GM21786 (cell line): ENCODE results near the gene SLIT2.

ENCODE experiments used
- ATAC-seq: cut with Tn5 transposase; IDR thresholded peaks from one replicate; pipeline ENCODE4 v1.9.1; 2021; ENCODE audit not compliant: unreplicated experiment

SLIT2 gene

DNA sequence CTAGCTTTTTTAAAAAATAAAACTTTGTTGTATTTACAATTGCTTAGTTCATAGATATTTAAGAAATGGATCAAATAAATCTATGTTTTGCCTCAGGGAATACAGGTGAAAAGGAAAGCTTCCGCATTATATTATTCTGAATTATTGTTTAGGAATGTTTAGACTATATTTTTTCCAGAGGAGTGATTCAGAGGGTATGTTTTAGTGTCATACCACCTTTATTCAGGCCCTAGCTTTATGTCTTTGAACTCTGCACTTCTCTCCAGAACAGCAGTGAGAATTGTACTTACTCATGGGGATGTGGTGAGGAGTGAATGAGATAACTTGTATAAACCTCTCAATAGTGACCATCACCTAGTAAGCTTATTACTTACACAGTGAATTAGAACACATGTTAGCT lies 14.0 kb downstream of the SLIT2 start:
- ATAC-seq: no peak

GRCh38 chr4:20266215-20267082 lies 14.7 kb downstream of the SLIT2 start:
- ATAC-seq: no peak

GRCh38 chr4:20268028-20268427 lies 16.3 kb downstream of the SLIT2 start:
- no peak for ATAC-seq

GRCh38 chr4:20269320-20269719 lies 17.6 kb downstream of the SLIT2 start:
- ATAC-seq: no peak

DNA sequence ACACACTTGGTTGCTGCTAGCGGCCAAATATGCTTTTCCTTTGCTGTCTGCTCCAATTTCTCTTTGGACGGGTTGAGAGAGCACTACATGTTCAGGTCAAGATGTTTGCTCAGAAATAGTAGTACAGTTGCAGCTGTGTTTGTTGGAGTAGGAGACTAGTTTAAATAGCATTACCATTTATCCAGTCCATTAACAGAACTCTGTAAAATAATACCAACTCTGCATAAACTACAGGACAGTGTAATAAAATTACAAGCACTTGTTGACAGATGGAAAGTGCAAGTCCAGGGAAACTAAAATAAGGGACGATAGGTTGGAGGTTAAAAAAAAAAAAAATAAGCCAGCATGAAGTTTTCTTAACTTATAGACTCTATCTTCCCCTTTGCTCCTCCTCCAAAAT lies 20.2 kb downstream of the SLIT2 start:
- no peak for ATAC-seq

GRCh38 chr4:20272411-20272872 lies 20.7 kb downstream of the SLIT2 start:
- ATAC-seq: no peak

GRCh38 chr4:20273793-20274192 lies 22.1 kb downstream of the SLIT2 start:
- no peak for ATAC-seq

DNA sequence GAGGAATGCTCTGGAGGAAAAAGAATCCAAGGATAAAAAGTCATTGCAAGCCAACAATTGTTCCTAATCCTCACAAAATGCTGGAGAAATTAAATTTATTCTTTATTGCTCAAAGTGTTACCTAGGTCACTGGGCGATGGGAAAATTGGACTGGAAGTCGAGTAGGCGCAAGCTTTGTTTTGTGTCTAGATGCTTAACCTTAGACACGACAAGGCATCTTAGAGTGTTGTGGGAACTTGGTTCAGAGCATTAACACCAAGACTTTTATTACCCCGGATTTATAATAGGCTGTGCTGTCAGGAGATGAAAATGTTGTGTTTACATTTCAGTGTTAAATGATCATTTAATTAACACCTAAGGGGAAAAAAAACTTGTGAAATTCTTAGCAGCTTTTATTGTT lies 25.1 kb downstream of the SLIT2 start:
- no peak for ATAC-seq

DNA sequence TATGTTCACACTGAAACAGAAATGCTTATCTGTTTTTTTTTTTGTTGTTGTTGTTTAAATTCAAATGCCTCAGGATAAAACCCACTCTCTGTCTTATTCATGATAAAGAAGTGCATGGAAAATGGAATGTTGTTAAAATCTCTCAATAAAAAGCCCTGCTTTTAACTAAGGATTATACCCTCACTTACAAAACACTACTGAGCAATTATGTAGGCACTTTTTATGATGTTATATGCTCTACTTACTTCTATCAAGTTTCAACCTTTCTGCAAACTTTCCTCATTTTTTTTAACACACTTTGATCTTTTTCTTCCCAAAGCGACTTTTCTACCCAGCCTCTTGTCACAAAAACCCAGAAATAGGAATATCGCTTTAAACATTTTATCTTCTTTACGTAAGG lies 26.5 kb downstream of the SLIT2 start:
- ATAC-seq: no peak

GRCh38 chr4:20279381-20279780 lies 27.7 kb downstream of the SLIT2 start:
- ATAC-seq: no peak

DNA sequence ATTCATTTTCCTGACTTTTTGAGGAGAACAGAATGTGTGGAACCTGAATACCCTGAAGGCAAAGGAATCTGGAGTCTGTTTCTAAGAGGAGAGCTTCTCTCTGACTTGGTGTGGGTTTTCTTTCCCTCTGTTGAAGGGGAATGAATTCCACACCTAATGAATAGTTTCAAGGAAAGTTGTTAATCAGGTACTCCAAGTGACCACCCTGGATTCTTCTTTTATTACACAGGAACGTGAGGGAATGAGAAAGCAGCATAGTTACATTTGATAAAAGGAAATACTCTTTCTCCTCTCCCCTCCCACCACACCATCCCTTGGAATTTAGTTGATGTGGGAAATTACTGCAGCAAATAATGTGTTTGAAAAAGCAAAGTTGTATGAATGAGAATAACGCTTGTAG lies 29.7 kb downstream of the SLIT2 start:
- ATAC-seq: no peak

DNA sequence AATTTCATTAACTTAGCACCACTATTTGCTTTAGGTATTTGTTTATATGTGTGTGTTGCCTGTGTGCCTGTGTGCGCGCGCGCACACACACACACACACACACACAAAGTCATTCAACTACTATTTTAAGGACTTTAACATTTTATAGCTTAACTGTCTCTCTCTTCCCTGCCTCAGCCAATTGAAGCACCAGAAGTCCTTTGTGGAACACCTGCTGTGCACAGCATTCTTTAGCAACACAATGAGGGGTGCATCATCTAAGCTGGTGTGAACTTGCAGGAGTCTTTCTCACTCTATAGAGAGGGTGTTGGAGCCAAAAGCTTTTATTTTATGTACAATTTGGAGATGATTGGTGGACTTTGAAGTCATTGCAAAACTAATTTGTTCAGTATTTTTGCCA lies 31.3 kb downstream of the SLIT2 start:
- no peak for ATAC-seq

DNA sequence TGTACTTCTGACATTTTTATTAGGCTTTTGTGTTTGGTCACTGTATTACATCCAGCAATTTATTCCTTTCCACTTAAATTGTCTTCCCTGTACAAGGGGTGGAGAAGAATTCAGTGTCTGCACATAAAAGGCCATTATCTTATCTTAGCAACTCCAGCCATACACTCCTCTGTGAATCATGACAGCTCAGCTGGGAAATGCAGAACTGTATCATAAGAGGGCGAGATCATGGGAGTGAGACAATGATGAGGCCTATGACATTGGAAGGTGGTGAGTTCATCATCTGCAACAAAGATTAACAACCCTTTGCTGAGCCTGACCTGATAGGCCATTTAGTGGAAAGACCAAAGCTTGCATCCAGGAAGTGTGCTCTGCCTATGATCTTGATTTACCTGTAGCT lies 33.3 kb downstream of the SLIT2 start:
- ATAC-seq: no peak

DNA sequence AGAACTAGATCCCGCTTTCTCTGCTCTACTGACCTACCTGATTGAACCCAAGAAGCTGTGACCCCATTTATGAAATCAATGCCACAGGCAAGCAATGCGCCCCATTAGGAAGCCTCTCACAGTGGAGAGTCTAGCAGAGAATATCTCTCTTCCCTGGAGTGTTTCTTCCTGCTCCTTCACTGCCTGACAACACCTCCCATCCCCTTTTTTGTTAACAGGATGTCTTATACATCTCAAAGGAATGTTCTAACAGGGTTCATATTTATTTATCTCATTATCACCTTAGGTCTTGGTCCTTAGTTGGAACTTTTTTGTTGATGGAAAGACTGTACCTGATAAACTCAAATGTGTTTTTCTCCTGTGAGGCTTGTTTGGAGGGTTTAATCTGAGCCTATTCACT lies 35.5 kb downstream of the SLIT2 start:
- no peak for ATAC-seq

- ATAC-seq: no peak
These were observed 36.4 kb downstream of the SLIT2 start for GRCh38 chr4:20288047-20288650.

DNA sequence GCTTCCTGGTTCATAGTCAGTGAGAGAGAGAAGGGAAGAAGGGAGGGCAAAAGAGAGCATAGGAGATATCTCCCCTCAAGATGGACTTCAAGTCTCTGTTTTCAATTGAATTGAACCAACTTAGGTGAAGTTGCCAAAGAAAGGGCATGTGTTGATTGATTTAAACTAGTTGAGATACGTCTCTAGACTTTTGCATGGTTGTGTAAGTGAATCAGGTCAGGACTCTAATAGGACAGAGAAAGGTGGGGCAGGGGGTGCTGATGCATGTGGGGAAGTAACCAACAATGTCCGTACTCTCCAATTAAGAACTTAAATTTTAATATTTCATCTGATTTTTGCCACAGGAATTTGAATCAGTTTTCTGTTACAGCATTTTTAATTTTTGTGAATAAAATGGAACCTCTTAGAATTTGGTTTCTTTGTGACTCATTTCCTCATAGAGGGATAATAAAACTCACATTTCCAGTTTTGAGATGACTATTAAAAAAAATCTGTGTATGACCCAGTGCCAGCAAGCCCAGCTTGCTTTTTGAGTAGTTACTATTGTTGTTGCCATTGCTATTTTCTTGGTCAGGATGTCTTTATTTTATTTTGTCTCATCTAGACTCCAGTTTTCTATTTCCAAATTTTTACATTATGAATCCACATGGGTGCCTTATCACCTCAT lies 37.3 kb downstream of the SLIT2 start:
- ATAC-seq: no peak

GRCh38 chr4:20289782-20290181 lies 38.1 kb downstream of the SLIT2 start:
- ATAC-seq: no peak

GRCh38 chr4:20292739-20293138 lies 41.0 kb downstream of the SLIT2 start:
- ATAC-seq: no peak

GRCh38 chr4:20297261-20297660 lies 45.6 kb downstream of the SLIT2 start:
- no peak for ATAC-seq

DNA sequence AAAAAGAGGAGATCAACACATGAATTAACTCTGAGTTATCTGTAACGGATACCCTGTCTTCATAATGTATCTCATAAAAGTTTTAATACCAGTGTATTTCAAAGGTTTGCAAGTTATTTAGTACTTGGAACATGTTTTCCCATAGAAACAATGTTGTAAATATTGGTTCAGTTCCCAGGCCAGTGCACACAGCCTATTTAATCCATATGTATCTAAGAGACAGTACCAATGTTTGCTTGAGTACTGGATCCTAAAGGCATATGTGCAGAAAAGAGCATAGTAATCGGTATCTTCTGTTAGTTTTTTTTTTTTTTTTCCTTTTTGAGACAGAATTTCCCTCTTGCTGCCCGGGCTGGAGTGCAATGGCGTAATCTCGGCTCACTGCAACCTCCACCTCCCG lies 46.1 kb downstream of the SLIT2 start:
- no peak for ATAC-seq

DNA sequence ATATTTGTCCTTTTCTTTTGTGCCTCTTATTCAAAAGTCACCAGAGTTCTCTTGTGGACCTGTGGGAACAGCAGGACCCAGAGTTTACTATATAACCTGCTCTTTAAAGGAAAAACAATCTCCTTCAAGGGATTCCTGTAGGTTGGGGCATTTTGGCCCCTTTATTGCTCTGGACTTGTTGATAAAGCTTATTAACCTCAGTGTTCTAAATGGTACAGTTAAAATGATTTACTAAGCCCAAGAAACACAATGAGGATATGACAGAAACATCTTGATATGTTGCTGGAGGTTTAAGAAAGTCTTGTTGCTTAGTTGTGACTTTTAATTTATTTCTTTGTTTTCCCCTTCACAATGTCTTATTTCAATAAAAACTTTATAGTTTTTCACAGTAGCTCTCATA lies 46.8 kb downstream of the SLIT2 start:
- ATAC-seq: no peak

- no peak for ATAC-seq
These were observed 47.3 kb downstream of the SLIT2 start for GRCh38 chr4:20298986-20299385.
